ENCODE data around the gene CLSTN2. TPM values are rescaled to one million over a fixed set of nuclear protein-coding genes. Genes with fewer than 3 reads are reported as not detected.

Gene CLSTN2
- total and polyA plus RNA-seq, 4 donors = 0.09 to 2.2 (median 0.55) TPM

DNA sequence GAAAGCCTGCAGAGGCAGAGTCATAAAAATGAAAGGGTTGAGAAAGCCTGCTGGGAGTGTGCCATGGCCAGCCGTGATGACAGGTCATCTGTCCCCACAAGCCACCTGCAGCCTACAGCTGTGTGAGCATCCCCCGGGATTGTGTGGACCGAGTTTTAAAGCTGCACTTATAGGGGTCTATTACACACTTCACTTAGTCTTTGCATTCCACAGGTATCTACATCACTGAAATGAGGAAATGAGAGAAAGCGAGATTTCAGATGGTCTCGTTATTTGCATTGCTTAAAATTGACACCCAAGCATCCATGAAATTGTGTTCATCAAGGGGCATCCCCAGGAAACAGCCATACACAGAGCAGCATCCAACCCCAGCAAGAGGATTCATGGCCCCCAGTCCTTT is 605.3 kb downstream of the CLSTN2 start:
- WGBS = 94% methylated on average over 5 of the region's 5 CpGs
- H3K36me3 ChIP-seq (ENCODE audit: control insufficient read depth in 4 of 4, insufficient read depth in 3 of 4, low read depth in 1 of 4, low read length in 3 of 4) = no peaks in the 10 kb centered on the region
- TF ChIP-seq NR2F2 (IDR thresholded peaks at IDR 0.05) = no peak
- TF ChIP-seq ZBTB33 (IDR thresholded peaks at IDR 0.05) = no peak
- no peak for TF ChIP-seq FOXA1 (IDR thresholded peaks at IDR 0.05)
- TF ChIP-seq HNF4A (conservative IDR thresholded peaks at IDR 0.05) = no peak
- no peak for TF ChIP-seq EGR1 (IDR thresholded peaks at IDR 0.05; ENCODE audit: low read depth in 2 of 2)
- no peak for TF ChIP-seq FOXA2 (IDR thresholded peaks at IDR 0.05)
- no peak for TF ChIP-seq ATF3 (IDR thresholded peaks at IDR 0.05)
- no peak for TF ChIP-seq RAD21 (IDR thresholded peaks at IDR 0.05)
- TF ChIP-seq JUND (IDR thresholded peaks at IDR 0.05) = no peak
- TF ChIP-seq, protein P1, sequence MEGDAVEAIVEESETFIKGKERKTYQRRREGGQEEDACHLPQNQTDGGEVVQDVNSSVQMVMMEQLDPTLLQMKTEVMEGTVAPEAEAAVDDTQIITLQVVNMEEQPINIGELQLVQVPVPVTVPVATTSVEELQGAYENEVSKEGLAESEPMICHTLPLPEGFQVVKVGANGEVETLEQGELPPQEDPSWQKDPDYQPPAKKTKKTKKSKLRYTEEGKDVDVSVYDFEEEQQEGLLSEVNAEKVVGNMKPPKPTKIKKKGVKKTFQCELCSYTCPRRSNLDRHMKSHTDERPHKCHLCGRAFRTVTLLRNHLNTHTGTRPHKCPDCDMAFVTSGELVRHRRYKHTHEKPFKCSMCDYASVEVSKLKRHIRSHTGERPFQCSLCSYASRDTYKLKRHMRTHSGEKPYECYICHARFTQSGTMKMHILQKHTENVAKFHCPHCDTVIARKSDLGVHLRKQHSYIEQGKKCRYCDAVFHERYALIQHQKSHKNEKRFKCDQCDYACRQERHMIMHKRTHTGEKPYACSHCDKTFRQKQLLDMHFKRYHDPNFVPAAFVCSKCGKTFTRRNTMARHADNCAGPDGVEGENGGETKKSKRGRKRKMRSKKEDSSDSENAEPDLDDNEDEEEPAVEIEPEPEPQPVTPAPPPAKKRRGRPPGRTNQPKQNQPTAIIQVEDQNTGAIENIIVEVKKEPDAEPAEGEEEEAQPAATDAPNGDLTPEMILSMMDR (IDR thresholded peaks at IDR 0.05; ENCODE audit: low read depth, low read length, missing input control) = no peak
- no peak for TF ChIP-seq TAF1 (conservative IDR thresholded peaks at IDR 0.05)
- no peak for TF ChIP-seq MAX (IDR thresholded peaks at IDR 0.05)
- TF ChIP-seq YY1 (IDR thresholded peaks at IDR 0.05) = no peak
- TF ChIP-seq SP1 (IDR thresholded peaks at IDR 0.05) = no peak
- no peak for TF ChIP-seq GABPA (IDR thresholded peaks at IDR 0.05 in 1 of 2, conservative IDR thresholded peaks at IDR 0.05 in 1 of 2)
- TF ChIP-seq, protein P2, sequence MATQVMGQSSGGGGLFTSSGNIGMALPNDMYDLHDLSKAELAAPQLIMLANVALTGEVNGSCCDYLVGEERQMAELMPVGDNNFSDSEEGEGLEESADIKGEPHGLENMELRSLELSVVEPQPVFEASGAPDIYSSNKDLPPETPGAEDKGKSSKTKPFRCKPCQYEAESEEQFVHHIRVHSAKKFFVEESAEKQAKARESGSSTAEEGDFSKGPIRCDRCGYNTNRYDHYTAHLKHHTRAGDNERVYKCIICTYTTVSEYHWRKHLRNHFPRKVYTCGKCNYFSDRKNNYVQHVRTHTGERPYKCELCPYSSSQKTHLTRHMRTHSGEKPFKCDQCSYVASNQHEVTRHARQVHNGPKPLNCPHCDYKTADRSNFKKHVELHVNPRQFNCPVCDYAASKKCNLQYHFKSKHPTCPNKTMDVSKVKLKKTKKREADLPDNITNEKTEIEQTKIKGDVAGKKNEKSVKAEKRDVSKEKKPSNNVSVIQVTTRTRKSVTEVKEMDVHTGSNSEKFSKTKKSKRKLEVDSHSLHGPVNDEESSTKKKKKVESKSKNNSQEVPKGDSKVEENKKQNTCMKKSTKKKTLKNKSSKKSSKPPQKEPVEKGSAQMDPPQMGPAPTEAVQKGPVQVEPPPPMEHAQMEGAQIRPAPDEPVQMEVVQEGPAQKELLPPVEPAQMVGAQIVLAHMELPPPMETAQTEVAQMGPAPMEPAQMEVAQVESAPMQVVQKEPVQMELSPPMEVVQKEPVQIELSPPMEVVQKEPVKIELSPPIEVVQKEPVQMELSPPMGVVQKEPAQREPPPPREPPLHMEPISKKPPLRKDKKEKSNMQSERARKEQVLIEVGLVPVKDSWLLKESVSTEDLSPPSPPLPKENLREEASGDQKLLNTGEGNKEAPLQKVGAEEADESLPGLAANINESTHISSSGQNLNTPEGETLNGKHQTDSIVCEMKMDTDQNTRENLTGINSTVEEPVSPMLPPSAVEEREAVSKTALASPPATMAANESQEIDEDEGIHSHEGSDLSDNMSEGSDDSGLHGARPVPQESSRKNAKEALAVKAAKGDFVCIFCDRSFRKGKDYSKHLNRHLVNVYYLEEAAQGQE (IDR thresholded peaks at IDR 0.05) = no peak
- TF ChIP-seq HNF4G (IDR thresholded peaks at IDR 0.05) = no peak
- no peak for TF ChIP-seq RXRA (IDR thresholded peaks at IDR 0.05)
- H3K4me1 ChIP-seq (ENCODE audit: control insufficient read depth in 4 of 4, insufficient read depth in 4 of 4, low read length in 3 of 4) = no peaks in the 10 kb centered on the region
- no peak overlapping the region for H3K9ac ChIP-seq (ENCODE audit: low read depth in 1 of 2, low read length in 2 of 2)
- no peak for DNase-seq (ENCODE audit: low spot score)
- no peak overlapping the region for H3K4me3 ChIP-seq (ENCODE audit: low read depth in 1 of 3, low read length in 3 of 3)
- H3K27me3 ChIP-seq (ENCODE audit: control insufficient read depth in 4 of 4, insufficient read depth in 4 of 4, low read length in 3 of 4) = peaks cover 0 to 2% (median 0%) of the 10 kb centered on the region in 4 donors
- H3K9me3 ChIP-seq (ENCODE audit: control insufficient read depth in 4 of 4, low read length in 3 of 4) = no peaks in the 10 kb centered on the region
- H3K27ac ChIP-seq (ENCODE audit: low read depth in 1 of 2, low read length in 2 of 2) = no peak overlapping the region
